HG03571 (cell line): ENCODE results near the gene CD40LG.

Experiments
- ATAC-seq: cut with Tn5 transposase; IDR thresholded peaks from one replicate; pipeline ENCODE4 v1.9.1; 2021; ENCODE audit not compliant: unreplicated experiment

Gene CD40LG

DNA sequence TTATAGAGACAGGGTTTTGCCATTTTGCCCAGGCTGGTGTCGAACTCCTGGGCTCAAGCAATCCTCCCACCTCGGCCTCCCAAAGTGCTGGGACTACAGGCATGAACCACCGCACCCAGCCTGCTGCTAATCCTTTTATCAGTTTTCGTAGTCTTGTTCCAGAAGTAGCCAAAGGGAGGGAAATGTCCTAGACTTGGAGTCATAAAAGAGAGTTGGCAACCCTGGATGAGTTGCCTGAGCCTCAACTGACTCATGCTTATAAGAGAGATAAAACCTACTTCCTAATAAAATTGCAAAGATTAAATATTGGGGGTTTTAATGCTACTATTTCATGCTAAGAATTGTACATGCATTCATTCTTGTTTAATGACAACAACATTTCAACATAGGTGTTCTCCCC, 44.3 kb downstream of the CD40LG start:
- ATAC-seq: no peak

DNA sequence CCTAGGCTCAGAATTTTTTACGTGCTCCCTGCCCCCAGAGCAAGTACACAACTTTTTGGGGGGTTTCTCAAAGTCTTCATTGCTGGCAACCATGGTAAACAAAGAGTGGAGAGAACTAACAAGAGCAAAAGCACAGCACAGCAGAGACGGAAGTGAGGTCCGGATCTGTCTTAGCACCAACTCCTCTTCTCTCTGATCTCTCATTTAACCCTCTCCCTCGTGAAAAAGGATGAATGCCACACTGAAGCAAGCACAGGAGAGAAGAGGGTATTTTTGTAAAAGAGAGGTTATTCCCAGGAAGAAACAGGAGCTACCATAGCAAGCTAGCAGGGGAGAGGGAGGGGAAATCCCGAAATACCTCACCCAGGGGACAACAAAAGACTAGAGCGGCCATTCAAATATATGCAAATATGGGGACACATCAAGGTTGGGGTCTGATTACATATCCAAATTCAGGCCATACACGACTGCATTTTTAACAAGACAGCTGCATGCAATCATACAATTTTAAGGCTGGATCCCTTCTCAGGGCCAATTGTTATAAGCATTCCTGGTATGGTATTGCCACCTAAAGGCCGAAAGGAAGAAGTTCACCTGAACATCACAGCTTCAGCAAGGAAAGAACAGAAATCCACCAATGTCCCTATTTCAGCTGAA, 46.6 kb downstream of the CD40LG start:
- no peak for ATAC-seq

- ATAC-seq: no peak
These were observed 49.2 kb downstream of the CD40LG start for GRCh38 chrX:136697156-136697555.

DNA sequence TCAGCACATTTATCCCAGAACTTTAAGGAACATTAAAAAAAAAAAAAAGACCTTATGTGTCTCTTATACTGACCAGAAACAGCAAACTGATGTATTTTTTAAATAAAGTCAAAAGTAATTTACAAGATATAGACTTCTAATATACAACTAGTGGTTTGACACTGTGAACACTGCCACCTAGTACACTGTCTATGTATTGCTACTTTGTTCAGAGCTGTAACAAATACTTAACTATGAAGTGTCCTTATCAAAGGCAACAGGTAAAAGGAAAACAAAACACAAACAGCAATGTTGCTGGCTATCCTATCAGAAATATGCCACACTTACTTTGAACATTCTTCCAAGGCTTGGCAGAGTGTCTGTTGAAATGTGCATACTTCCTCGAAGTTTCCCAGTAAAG, 60.4 kb downstream of the CD40LG start:
- no peak for ATAC-seq
